ENCODE measurements around the gene CACNA1A. TPM values are rescaled to one million over a fixed set of nuclear protein-coding genes. Genes with fewer than 3 reads are reported as not detected.

CACNA1A gene
- polyA plus RNA-seq, 1 donor (not counting 4 experiments of a cell fraction or from before 2014, with no cell fraction given): not detected

DNA sequence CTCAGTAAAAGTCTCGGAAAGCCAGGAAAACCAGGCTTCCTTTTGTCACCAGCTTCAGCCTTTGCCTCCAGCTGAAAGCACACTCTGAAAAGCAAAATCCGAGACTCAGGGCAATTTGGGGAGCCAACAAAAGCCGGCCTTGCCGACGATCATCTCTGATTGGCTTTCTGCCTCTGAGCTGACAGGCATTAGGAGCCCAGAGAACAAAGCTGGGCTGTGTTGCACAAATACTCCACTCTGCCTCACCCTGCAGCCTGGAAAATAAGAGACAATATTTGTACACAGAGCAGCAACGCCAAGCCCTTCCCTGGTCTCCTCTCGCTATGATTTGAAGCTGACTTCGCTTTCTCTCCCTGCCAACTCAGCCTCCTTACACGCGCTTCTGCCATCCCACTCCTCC, 46.9 kb downstream of the CACNA1A start:
- dilution Hi-C loops (cut with MboI; ENCODE audit: extremely low pct_ligation_motif_present, low sequenced_read_pairs): no loop called here
- no peaks in the 10 kb centered on the region for H3K9me1 ChIP-seq (ENCODE audit: control insufficient read depth, extremely low read depth, insufficient read depth, low read length)
- no peak overlapping the region for H3K4me2 ChIP-seq (ENCODE audit: control insufficient read depth, extremely low read depth, insufficient read depth, low read depth, low read length)
- peaks cover 5% of the 10 kb centered on the region for H3K27me3 ChIP-seq (ENCODE audit: control insufficient read depth, extremely low read depth, insufficient read depth, low read length)
- no peak overlapping the region for H2AFZ ChIP-seq (ENCODE audit: control insufficient read depth, low read length)
- no peaks in the 10 kb centered on the region for H3K9me3 ChIP-seq (ENCODE audit: control insufficient read depth, low read depth, low read length)
- no peaks in the 10 kb centered on the region for H3K4me1 ChIP-seq (ENCODE audit: control insufficient read depth, extremely low read depth, insufficient read depth, low read length)
- no peaks in the 10 kb centered on the region for H4K20me1 ChIP-seq (ENCODE audit: control insufficient read depth, extremely low read depth, insufficient read depth, low read length)
- H3K79me2 ChIP-seq (ENCODE audit: control insufficient read depth, insufficient read depth, low read length): no peaks in the 10 kb centered on the region
- no peak overlapping the region for H3K27ac ChIP-seq (ENCODE audit: control insufficient read depth, insufficient read depth, low read length)
- DNase-seq (ENCODE audit: low read depth, low spot score): no peak
- H3K4me3 ChIP-seq (ENCODE audit: control insufficient read depth in 2 of 3, extremely low read depth in 1 of 3, insufficient read depth in 2 of 3, low read depth in 1 of 3, low read length in 3 of 3): no peak overlapping the region
- no peak overlapping the region for H3K9ac ChIP-seq (ENCODE audit: control insufficient read depth, extremely low read depth, insufficient read depth, low read length)
- H3K36me3 ChIP-seq (ENCODE audit: control insufficient read depth in 2 of 2, extremely low read depth in 1 of 2, insufficient read depth in 2 of 2, low read length in 2 of 2): no peaks in the 10 kb centered on the region
- no peak for TF ChIP-seq EZH2 (IDR thresholded peaks at IDR 0.05; ENCODE audit: low read length)
- TF ChIP-seq, protein P1, sequence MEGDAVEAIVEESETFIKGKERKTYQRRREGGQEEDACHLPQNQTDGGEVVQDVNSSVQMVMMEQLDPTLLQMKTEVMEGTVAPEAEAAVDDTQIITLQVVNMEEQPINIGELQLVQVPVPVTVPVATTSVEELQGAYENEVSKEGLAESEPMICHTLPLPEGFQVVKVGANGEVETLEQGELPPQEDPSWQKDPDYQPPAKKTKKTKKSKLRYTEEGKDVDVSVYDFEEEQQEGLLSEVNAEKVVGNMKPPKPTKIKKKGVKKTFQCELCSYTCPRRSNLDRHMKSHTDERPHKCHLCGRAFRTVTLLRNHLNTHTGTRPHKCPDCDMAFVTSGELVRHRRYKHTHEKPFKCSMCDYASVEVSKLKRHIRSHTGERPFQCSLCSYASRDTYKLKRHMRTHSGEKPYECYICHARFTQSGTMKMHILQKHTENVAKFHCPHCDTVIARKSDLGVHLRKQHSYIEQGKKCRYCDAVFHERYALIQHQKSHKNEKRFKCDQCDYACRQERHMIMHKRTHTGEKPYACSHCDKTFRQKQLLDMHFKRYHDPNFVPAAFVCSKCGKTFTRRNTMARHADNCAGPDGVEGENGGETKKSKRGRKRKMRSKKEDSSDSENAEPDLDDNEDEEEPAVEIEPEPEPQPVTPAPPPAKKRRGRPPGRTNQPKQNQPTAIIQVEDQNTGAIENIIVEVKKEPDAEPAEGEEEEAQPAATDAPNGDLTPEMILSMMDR (optimal IDR thresholded peaks at IDR 0.05 in 1 of 3, IDR thresholded peaks at IDR 0.05 in 1 of 3, conservative IDR thresholded peaks at IDR 0.05 in 1 of 3; ENCODE audit: extremely low read depth in 1 of 3, insufficient read depth in 2 of 3, low read length in 3 of 3): no peak
- no peak for FAIRE-seq

DNA sequence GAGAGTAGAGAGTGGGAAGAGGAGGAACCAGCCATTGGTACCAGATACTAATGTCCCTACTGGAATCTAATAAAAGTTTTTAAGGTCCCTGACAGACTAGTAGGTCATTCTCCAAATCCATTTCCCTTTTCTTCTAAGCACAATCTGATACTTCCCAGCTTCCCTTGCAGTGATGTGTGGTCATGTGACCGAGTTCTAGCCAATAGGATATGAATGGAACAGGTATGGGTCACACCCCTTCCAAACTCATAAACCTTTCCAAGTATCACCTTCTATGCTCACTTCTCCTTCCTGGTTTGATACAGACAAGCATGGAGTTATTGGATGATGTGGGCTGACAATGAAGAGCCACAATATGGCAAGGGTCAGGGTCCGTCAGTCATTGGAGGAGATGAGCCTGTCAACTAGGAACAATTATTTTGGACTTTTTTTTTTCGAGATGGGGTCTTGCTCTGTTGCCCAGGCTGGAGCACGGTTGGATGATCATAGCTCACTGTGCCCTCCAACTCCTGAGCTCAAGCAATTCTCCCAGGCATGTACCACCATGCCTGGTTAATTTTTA, 54.8 kb downstream of the CACNA1A start:
- no peak overlapping the region for H3K9ac ChIP-seq (ENCODE audit: control insufficient read depth, extremely low read depth, insufficient read depth, low read length)
- FAIRE-seq (no peak), DNase-seq (ENCODE audit: low read depth, low spot score) (no peak)
- H3K9me1 ChIP-seq (ENCODE audit: control insufficient read depth, extremely low read depth, insufficient read depth, low read length): no peaks in the 10 kb centered on the region
- TF ChIP-seq EZH2 (IDR thresholded peaks at IDR 0.05; ENCODE audit: low read length): no peak
- H3K79me2 ChIP-seq (ENCODE audit: control insufficient read depth, insufficient read depth, low read length): no peaks in the 10 kb centered on the region
- H3K4me2 ChIP-seq (ENCODE audit: control insufficient read depth, extremely low read depth, insufficient read depth, low read depth, low read length): no peak overlapping the region
- no peaks in the 10 kb centered on the region for H3K36me3 ChIP-seq (ENCODE audit: control insufficient read depth in 2 of 2, extremely low read depth in 1 of 2, insufficient read depth in 2 of 2, low read length in 2 of 2)
- H3K4me1 ChIP-seq (ENCODE audit: control insufficient read depth, extremely low read depth, insufficient read depth, low read length): no peaks in the 10 kb centered on the region
- H3K4me3 ChIP-seq (ENCODE audit: control insufficient read depth in 2 of 3, extremely low read depth in 1 of 3, insufficient read depth in 2 of 3, low read depth in 1 of 3, low read length in 3 of 3): no peak overlapping the region
- no peaks in the 10 kb centered on the region for H4K20me1 ChIP-seq (ENCODE audit: control insufficient read depth, extremely low read depth, insufficient read depth, low read length)
- H3K27me3 ChIP-seq (ENCODE audit: control insufficient read depth, extremely low read depth, insufficient read depth, low read length): no peaks in the 10 kb centered on the region
- H2AFZ ChIP-seq (ENCODE audit: control insufficient read depth, low read length): no peak overlapping the region
- H3K27ac ChIP-seq (ENCODE audit: control insufficient read depth, insufficient read depth, low read length): no peak overlapping the region
- H3K9me3 ChIP-seq (ENCODE audit: control insufficient read depth, low read depth, low read length): no peaks in the 10 kb centered on the region
- dilution Hi-C loops (cut with MboI; ENCODE audit: extremely low pct_ligation_motif_present, low sequenced_read_pairs): no loop called here

DNA sequence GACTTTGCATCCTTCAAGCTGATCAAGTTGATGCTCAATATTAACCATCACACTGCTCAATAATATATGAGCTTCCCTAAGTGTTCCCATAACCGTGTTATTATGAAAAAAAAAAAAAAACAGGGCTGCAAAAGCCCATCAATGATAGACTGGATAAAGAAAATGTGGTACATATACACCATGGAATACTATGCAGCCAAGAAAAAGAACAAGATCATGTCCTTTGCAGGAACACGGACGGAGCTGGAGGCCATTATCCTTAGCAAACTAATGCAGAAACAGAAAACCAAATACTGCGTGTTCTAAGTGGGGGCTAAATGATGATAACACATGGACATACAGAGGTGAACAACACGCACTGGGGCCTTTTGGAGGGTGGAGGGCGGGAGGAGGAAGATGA, 58.3 kb downstream of the CACNA1A start:
- FAIRE-seq (no peak), DNase-seq (ENCODE audit: low read depth, low spot score) (no peak)
- Histone ChIP-seq H3K9ac (ENCODE audit: control insufficient read depth, extremely low read depth, insufficient read depth, low read length) (no peak overlapping the region), H3K4me1 (ENCODE audit: control insufficient read depth, extremely low read depth, insufficient read depth, low read length) (no peaks in the 10 kb centered on the region), H3K4me3 (ENCODE audit: control insufficient read depth in 2 of 3, extremely low read depth in 1 of 3, insufficient read depth in 2 of 3, low read depth in 1 of 3, low read length in 3 of 3) (no peak overlapping the region), H4K20me1 (ENCODE audit: control insufficient read depth, extremely low read depth, insufficient read depth, low read length) (no peaks in the 10 kb centered on the region), H3K4me2 (ENCODE audit: control insufficient read depth, extremely low read depth, insufficient read depth, low read depth, low read length) (no peak overlapping the region), H3K9me3 (ENCODE audit: control insufficient read depth, low read depth, low read length) (no peaks in the 10 kb centered on the region), H3K27me3 (ENCODE audit: control insufficient read depth, extremely low read depth, insufficient read depth, low read length) (no peaks in the 10 kb centered on the region), H3K36me3 (ENCODE audit: control insufficient read depth in 2 of 2, extremely low read depth in 1 of 2, insufficient read depth in 2 of 2, low read length in 2 of 2) (no peaks in the 10 kb centered on the region), H3K9me1 (ENCODE audit: control insufficient read depth, extremely low read depth, insufficient read depth, low read length) (no peaks in the 10 kb centered on the region), H3K27ac (ENCODE audit: control insufficient read depth, insufficient read depth, low read length) (no peak overlapping the region), H3K79me2 (ENCODE audit: control insufficient read depth, insufficient read depth, low read length) (no peaks in the 10 kb centered on the region), H2AFZ (ENCODE audit: control insufficient read depth, low read length) (no peak overlapping the region)
- dilution Hi-C loops (cut with MboI; ENCODE audit: extremely low pct_ligation_motif_present, low sequenced_read_pairs): no loop called here
- TF ChIP-seq, protein P1 (optimal IDR thresholded peaks at IDR 0.05 in 1 of 3, IDR thresholded peaks at IDR 0.05 in 1 of 3, conservative IDR thresholded peaks at IDR 0.05 in 1 of 3; ENCODE audit: extremely low read depth in 1 of 3, insufficient read depth in 2 of 3, low read length in 3 of 3): no peak
- TF ChIP-seq EZH2 (IDR thresholded peaks at IDR 0.05; ENCODE audit: low read length): no peak

All from keratinocyte (primary cell).